ENCODE data around the gene HTR2C.
"Not testable (repeated sequence)": the region's sequence is repeated elsewhere in the genome, so short reads cannot be mapped to it uniquely, and the experiment has no call there.

Gene HTR2C

DNA sequence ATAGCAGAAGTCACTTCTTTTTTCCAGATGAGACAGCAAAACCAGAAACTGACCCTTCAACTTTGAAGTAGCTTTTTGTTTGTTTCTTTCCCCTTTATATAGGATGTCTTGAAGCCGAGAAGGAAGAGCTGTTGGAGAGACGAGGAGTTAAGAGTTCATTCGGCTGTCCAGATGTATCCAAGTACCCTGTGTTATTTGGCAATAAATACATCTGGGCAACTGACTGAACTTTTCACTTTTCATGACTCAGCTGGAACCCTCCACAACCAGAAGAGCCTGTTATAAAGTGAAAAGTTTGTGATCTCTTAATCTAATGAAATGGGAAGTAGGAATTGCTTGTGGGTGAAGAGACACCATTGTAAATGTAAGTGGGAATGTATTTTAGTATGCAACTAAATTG, 131.2 kb downstream of the HTR2C start:
- DNase-seq (ENCODE audit: low read depth) = no peak

DNA sequence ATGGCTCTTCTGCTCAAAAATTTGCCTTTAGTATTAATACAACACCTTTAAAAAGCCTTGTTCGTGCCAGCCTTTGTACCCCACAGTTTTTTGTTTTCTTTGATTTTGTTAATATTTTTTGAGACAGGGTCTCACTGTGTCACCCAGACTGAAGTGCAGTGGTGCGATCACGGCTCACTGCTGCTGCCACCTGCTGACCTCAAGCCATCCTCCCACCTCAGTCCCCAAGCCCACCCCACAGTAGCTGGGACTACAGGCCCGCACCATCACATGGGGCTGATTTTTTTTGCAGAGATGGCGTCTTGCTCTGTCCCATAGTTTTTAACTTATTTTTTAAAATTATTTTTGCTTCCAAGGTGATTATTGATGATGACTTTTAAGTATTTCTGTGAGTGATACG, 134.0 kb downstream of the HTR2C start:
- no peak for DNase-seq (ENCODE audit: low read depth)

DNA sequence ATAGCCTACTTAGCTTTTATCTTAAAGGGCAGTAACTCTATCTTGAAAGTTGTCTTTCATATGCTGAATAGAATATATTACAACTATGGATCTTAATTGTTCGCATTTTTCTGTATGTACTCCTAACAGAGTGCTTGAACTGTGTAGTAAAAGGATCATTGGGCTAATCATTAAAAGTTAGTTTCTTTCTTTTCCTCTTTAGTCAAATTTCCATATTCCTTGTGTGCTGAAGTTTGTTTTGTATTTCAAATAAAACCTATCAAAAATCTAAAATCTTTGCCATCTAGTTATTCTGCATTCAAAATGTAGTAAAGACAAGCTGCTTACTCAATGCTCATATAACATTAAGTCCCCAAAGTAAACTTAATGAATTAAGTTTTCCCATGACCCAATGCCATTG, 182.7 kb downstream of the HTR2C start:
- no peak for DNase-seq (ENCODE audit: low read depth)

DNA sequence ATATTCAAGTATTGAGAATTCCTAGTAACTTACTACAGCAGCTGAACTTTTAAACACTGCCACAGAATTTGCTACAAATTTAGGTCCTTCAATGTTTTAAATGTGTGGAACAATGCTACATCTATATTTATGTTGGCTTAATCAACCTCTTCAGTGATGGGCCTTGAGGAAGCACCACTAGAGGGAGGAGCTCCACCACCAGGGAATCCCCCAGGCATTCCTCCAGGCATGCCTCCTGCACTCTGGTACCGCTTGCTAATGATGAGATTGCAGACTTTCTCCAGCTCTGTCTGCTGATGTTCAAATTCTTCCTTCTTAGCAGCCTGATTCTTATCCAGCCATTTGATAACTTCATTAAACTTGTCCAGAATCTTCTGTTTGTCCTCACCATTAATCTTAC, 190.8 kb downstream of the HTR2C start:
- no peak for DNase-seq (ENCODE audit: low read depth)

DNA sequence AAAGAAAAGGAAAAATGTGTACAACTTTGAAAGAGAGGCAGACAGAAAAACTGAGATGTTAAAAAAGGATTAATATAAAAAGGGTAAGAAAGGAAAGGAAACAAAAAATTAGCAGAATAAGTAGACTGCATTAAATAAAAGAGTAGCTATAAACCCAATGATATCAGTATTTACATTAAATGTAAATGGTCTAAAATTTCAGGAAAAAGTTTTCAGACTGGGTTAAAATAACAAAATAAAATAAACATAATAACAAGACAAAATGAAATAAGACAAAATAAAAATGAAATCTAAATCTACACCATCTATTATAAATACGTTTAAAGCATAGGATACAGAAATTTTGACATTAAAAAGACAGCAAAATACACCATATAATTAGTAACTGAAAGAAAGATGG, 199.0 kb downstream of the HTR2C start:
- DNase-seq (ENCODE audit: low read depth) = no peak

DNA sequence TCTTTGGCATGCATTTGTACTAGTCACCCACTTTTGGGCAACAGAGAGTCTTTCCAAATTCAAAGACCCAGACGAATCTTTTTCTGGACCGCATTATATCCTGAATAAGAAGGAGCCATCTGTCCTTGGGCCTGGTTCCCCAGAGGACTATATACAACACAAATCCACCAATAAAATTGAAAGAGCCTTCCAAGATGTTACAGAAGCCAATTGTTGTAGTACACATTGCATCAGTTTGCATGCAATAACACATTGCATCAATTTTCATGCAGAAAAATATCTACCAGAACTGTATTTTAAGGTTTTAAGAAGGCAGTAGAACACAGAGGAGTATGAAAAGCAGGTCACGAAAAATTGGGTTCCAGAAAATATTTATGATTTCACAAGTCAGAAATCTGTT, 203.2 kb downstream of the HTR2C start:
- no peak for DNase-seq (ENCODE audit: low read depth)

DNA sequence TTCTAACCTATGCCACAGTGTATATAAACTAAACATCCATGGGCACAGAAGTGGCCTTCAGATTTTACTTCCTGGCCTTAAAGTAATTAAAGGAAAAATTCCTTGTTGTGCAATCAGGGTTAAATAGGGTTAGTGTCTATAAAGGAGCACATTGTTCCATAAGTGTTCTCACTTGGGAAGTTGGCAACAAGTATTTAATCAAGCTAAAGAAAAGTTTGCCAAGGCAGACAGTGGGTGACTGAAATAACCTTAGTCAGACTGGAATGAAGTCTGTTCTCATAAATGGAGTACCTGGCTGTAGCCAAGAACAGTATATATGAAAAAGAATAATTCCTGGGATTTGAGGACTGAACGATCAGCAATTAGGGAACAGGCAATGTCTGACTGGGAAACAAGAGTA, 213.6 kb downstream of the HTR2C start:
- no peak for DNase-seq (ENCODE audit: low read depth)

DNA sequence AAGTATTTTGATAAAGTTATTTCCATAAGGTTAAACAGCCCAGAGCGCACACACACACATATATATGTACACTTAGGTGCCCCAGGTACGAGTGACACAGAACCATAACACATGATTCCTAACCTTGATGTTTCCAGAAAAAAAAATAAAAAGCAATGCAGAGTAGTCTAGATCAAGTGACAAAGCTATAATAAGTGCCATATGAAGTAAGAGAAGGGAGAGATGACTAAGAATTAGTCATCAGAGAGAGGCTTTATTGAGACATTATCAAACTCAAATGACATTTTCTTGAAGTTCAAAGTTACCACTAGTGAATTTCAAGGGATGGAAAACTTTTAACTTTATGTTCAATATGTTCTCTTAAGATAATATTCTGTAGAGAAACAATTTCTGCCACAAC, 215.0 kb downstream of the HTR2C start:
- no peak for DNase-seq (ENCODE audit: low read depth)

DNA sequence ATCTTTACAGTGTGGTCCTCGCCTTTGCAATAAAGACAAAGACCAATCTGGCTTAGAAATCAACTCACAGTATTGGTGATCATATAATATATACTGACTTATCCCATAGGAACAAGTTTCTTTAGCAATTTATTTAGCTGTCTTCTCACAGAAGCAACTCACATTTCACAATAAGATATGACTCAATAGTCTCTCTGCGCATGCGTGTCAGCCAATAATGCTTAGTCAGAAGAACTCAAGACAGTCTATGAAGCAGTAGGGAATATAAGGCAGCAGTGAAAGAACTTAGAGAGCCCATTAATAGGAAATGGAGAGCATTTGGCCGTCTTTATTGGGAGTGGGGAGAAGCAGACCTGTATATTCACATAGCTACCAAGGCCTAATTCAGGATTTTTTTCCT, 216.8 kb downstream of the HTR2C start:
- DNase-seq (ENCODE audit: low read depth) = no peak

DNA sequence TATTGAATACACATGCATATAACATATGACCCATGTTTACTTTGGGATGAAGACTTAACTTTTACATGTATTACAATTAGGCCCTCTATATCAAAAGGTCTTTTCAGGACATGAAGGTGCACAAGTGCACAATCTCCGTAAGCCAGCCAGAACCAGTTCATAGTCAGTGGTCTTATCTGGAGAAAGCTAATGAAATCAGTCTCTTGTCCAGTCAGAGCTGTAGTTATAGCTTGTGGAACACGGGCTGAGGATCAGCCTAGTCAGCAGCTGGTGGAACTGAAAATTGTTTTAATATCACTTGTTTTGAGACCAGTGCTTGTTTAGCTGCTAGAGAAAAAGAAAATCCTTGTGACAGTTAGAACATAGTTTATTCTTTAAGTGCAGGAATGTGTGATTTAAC, 235.6 kb downstream of the HTR2C start:
- no peak for DNase-seq (ENCODE audit: low read depth)

DNA sequence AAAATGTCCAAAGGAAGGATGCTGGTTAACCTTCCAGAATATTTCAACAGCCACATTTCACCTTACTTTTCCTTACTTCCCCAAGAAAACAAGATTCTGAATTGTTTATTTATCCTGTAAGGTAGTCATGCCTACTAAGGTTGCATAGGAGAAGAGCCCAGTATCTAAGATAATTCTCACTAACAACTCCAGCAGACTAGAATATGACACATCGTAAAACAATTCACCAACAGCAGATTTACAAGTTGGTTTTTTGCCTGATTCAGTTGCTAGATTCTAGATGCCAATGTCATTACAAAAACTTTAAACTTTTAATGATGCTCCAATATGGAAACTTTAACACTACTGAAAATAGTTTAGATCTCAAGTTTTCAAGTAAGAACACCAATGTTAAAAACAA, 257.2 kb downstream of the HTR2C start:
- no peak for DNase-seq (ENCODE audit: low read depth)

DNA sequence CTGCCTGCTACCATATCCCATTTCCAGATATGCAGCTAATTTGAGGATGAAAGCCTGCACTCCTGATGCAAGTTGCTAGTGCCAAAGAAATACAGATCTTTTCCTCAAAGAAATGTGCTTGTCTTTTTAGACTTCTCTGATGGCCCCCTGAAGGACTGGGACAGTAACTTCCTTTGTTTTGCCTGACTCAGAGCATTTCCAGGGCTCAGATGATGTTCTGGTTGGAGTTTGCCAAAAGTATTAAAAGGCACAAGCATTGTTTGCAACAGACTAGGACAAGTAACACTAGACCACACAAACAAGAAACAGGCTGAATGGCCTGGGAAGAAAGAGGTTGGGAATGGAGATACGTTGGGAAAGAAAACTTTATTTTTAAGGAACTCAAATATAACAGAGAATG, 258.3 kb downstream of the HTR2C start:
- DNase-seq (ENCODE audit: low read depth) = no peak

DNA sequence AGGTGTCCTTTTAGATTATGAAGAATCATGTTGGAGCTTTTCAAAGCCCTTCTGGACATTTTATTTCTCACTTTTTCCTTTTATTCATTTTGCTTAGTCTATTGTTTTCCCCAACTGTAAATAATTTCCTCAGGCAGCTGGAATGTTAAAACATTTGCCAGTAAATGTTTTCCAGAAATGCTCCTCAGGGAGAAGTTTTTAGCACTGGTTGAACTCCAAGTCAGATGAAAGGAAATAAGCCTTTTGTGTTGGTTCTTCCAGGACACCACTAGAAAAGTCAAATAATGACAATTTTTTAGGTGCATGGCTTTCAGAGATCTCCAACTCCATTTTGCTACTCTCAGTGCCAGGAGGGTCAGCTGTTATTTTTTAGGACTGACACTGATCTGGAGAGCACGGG, 305.6 kb downstream of the HTR2C start:
- no peak for DNase-seq (ENCODE audit: low read depth)

DNA sequence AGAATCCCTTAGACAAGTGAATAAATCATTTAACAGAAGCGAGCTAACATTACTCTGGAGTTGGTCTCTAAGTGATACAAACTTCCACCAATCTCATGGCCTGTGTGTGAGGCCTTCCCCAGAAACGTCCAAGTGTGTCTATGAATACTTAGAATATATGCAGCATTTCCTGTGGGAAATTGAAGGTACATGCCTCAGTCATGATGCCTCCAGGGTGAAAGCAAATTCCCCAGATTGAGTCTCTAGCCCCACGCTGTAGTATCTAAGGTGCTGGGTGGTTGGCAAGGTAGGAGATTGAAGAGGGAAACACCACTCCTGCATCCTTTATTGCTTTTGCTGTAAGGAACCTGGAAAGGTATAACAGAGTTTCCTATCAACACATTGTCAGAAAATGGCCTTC, 319.7 kb downstream of the HTR2C start:
- no peak for DNase-seq (ENCODE audit: low read depth)

DNA sequence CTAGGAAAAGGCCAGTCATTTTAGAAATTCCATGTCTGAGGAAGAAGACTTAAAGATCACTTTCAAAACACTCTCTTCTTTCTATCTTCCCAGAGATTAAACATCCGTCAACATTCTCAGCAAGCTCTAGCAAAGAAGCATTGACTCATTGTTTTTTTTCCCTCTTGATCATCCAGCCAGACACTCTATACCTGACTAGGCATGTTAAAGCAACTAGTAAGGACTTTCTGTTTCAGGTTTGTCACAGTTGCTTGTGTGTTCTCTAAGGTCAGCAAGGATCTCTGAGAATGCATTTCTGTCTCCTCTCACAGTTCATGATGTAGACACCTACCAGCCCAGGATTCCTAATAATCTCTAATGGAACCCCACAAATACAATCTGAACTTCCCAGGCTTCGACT, 321.4 kb downstream of the HTR2C start:
- no peak for DNase-seq (ENCODE audit: low read depth)

DNA sequence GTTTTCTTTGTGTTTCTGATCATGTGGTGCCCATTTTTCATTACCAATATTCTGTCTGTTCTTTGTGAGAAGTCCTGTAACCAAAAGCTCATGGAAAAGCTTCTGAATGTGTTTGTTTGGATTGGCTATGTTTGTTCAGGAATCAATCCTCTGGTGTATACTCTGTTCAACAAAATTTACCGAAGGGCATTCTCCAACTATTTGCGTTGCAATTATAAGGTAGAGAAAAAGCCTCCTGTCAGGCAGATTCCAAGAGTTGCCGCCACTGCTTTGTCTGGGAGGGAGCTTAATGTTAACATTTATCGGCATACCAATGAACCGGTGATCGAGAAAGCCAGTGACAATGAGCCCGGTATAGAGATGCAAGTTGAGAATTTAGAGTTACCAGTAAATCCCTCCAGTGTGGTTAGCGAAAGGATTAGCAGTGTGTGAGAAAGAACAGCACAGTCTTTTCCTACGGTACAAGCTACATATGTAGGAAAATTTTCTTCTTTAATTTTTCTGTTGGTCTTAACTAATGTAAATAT, 323.2 kb downstream of the HTR2C start:
- no peak for DNase-seq (ENCODE audit: low read depth)

DNA sequence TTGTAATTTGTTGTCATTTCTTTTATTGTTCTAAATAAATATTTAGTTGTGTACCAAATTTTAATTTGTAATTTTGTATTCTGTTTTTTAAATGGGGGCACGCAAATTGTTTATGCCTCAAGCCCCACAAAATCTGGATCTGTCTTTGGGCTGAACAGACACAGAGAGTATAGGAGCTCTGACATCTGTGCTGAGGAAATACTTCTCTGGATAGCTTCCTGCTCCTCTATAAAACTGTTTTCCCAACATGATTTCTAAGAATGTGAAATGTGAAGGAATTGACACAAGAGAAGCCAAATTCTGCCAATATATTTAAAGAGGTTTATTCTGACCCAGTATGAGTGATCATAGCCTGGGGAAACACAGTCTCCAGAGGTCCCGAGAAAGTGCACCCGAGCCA, 340.5 kb downstream of the HTR2C start:
- DNase-seq (ENCODE audit: low read depth) = no peak

DNA sequence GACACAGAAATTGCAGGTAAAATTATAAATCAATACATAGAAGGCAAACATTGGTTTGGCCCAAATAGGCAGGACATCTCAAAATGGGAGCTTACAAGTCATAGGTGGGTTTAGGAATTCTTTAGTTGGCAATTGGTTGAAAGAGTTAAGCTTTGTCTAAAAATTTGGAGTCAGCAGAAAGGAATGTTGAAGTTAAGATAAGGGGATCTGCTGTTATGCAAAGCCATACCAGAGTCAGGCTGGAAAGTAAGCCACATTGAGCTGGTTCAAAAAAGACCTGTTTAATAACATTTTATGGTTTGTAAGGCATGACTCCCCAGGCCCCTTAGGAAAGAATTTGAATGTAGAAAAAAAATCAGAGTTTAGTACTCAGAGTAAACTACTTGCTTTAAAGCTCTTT, 341.0 kb downstream of the HTR2C start:
- no peak for DNase-seq (ENCODE audit: low read depth)

DNA sequence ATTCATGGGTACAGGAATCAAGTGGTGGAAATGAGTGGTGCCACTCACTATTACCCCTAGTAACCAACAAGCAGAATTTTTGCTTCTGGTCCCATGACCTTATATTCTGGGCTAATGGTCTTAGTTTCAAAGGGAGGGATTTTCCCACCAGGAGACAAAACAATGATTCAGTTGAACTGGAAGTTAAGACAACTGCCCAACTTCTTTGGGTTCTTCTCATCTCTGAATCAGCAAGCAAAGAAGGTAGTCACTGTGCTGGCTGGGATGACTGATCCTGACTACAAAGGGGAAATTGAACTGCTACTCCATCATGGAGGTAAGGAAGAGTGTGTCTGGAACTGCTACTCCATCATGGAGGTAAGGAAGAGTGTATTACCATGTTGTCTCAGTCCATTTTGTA, 346.3 kb downstream of the HTR2C start:
- DNase-seq (ENCODE audit: low read depth) = no peak

DNA sequence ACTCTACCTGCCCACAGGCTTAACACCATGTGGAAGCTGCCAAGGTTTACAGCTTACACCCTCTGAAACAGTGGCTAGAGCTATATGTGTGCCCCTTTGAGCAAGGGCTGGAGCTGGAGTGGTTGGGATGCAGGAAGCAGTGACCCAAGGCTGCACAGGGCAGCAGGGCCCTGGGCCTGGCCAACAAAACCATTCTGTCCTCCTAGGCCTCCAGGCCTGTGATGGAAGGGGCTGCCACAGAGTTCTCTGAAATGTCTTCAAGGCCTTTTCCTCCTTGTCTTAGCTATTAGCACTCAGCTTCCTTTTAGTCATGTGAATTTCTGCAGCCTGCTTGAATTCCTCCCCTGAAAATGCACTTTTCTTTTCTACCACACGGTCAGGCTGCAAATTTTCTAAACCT, 348.7 kb downstream of the HTR2C start:
- no peak for DNase-seq (ENCODE audit: low read depth)

DNA sequence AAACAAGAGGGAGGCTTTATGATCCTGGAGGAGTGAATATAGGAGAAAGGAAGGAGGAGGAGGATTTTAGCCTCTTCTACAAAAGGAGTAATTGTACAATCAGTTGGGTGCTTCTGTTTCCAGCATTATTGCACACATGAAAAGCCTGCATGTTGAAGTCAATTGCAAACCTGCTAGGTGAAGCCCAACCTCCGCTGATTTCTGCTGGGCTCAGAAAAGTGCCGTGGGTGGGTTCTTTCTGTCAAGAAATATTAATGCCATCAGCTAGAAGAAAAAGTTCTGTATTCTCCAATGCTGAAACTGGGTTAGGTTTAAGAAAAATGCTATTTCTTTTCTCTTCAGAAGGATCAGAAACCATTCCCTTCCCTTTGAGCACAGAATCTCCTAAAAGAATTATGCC, 349.4 kb downstream of the HTR2C start:
- DNase-seq (ENCODE audit: low read depth) = not testable (repeated sequence)

DNA sequence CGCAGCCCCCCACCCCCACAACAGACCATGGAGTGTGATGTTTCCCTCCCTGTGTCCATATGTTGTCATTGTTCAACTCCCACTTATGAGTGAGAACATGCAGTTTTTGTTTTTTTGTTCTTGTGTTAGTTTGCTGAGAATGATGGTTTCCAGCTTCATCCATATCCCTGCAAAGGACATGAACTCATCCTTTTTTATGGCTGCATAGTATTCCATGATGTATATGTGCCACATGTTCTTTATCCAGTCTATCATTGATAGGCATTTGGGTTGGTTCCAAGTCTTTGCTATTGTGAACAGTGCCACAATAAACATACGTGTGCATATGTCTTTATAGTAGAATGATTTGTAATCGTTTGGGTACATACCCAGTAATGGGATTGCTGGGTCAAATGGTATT, 353.2 kb downstream of the HTR2C start:
- not testable (repeated sequence) for DNase-seq (ENCODE audit: low read depth)

DNA sequence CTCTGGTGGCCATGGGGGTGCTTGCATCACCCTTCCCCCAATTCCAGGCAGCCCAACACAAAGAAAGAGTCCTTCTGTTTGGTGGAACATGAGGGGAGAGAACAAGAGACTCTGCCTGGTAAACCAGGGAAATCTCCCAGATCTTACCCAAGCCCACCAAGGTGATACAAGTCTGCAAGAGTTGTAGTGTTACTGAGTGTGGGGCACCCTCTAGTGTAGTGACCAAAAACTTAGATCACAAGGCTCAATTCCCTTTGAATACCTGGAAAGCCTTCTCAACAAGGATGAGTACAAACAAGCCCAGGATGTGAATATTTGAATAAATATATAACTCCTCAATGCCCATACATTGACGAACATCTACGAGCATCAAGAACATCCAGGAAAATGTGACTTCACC, 368.8 kb downstream of the HTR2C start:
- no peak for DNase-seq (ENCODE audit: low read depth)

Data from stimulated activated CD4-positive, alpha-beta T cell treated with anti-CD3 and anti-CD28 coated beads, Interleukin-2, amount 100 ng/mL, for 4 hours (primary cell).